Tibial artery (tissue), 4 donors: ENCODE measurements around the gene KDM6B.

Experiments
- DNase-seq, 2 donors: peaks; one replicate each; pipeline ENCODE4 v3.0.0-alpha.2; 2019
- H3K27ac ChIP-seq, 2 donors: fragments of 200-600 bp; sonication (generic) in 1 of 2; 1 replicate in 1 of 2; 2 replicates in 1 of 2; pipeline ENCODE4 v1.5.1; 2018 to 2019; ENCODE audit warnings: mild to moderate bottlenecking in 1 of 2
- H3K27me3 ChIP-seq, 2 donors: fragments of 200-600 bp; sonication (generic) in 1 of 2; one replicate each; pipeline versions ENCODE4 v1.5.1 to v1.6.0; 2016 to 2019
- H3K36me3 ChIP-seq, 3 donors: fragments of 200-600 bp; sonication (generic) in 2 of 3; one replicate each; pipeline ENCODE4 v1.5.1; 2016 to 2019; ENCODE audit warnings: mild to moderate bottlenecking in 2 of 3
- H3K4me1 ChIP-seq, 4 donors: fragments of 200-600 bp; sonication (generic) in 2 of 4; 1 replicate in 3 of 4; 2 replicates in 1 of 4; pipeline ENCODE4 v1.5.1; 2016 to 2019
- H3K4me3 ChIP-seq, 2 donors: fragments of 200-600 bp; sonication (generic) in 1 of 2; 1 replicate in 1 of 2; 2 replicates in 1 of 2; pipeline ENCODE4 v1.5.1; 2018 to 2019; ENCODE audit warnings: mild to moderate bottlenecking in 2 of 2
- H3K9me3 ChIP-seq, 3 donors: fragments of 200-600 bp; sonication (generic) in 1 of 3; one replicate each; pipeline ENCODE4 v1.5.1; 2016 to 2019
- CTCF ChIP-seq, 2 experiments: fragments of 200-600 bp in 1 of 2; fragments of 450-650 bp in 1 of 2; IDR thresholded peaks; one replicate each; pipeline ENCODE4 v1.5.1; 2017 to 2019; ENCODE audit warnings: antibody characterized with exemption in 2 of 2, mild to moderate bottlenecking in 1 of 2, moderate library complexity in 1 of 2
- intact Hi-C: fragments of 100-400 bp; cut with DNase I; formaldehyde crosslinking; loops from one replicate; pipeline ENCODE4 v1.15.0; 2023; ENCODE audit warnings: low total_unique reads

KDM6B gene

GRCh38 chr17:7839876-7840261, 5.9 kb downstream of the KDM6B start:
- no peak overlapping the region for H3K4me3 ChIP-seq
- peak overlapping the region in 1 of 2 donors; percentile 89 for H3K27ac ChIP-seq
- intact Hi-C loops: loop anchor here (10.0 kb wide), 1 partner anchor 315 kb away; the partner anchor contains the start of gene PER1
- peaks cover 4 to 67% (median 46%) of the 10 kb centered on the region in 4 donors for H3K4me1 ChIP-seq
- no peaks in the 10 kb centered on the region for H3K27me3 ChIP-seq
- no peaks in the 10 kb centered on the region for H3K36me3 ChIP-seq
- no peak for DNase-seq
- no peaks in the 10 kb centered on the region for H3K9me3 ChIP-seq
- TF ChIP-seq CTCF (IDR thresholded peaks at IDR 0.05): no peak

GRCh38 chr17:7840441-7840840, 6.4 kb downstream of the KDM6B start:
- Histone ChIP-seq H3K4me1 (peaks cover 4 to 72% (median 51%) of the 10 kb centered on the region in 4 donors), H3K4me3 (no peak overlapping the region), H3K36me3 (peaks cover 0 to under 1% (median 0%) of the 10 kb centered on the region in 3 donors), H3K9me3 (no peaks in the 10 kb centered on the region), H3K27me3 (no peaks in the 10 kb centered on the region), H3K27ac (peak overlapping the region; percentile 89 to 95)
- TF ChIP-seq CTCF (IDR thresholded peaks at IDR 0.05): no peak
- DNase-seq: no peak
- intact Hi-C loops: loop anchor here (10.0 kb wide), 1 partner anchor 314 kb away; the partner anchor contains the start of gene PER1

GRCh38 chr17:7840875-7841274, 6.9 kb downstream of the KDM6B start:
- peaks cover 4 to 75% (median 55%) of the 10 kb centered on the region in 4 donors for H3K4me1 ChIP-seq
- DNase-seq: peak in 1 of 2 donors; percentile 5
- H3K4me3 ChIP-seq: peak overlapping the region in 1 of 2 donors; percentile 64
- H3K9me3 ChIP-seq: no peaks in the 10 kb centered on the region
- H3K36me3 ChIP-seq: peaks cover 3 to 4% (median 4%) of the 10 kb centered on the region in 3 donors
- H3K27me3 ChIP-seq: no peaks in the 10 kb centered on the region
- peak overlapping the region; percentile 89 to 95 for H3K27ac ChIP-seq
- TF ChIP-seq CTCF (IDR thresholded peaks at IDR 0.05): no peak
- intact Hi-C loops: loop anchor here (10.0 kb wide), 1 partner anchor 314 kb away; the partner anchor contains the start of gene PER1

GRCh38 chr17:7841396-7841914, 7.4 kb downstream of the KDM6B start:
- H3K27me3 ChIP-seq: no peaks in the 10 kb centered on the region
- H3K27ac ChIP-seq: peak overlapping the region; percentile 89 to 95
- DNase-seq: peak; percentile 92 to 97
- H3K4me3 ChIP-seq: peak overlapping the region; percentile 64 to 84
- H3K36me3 ChIP-seq: peaks cover 9 to 10% (median 9%) of the 10 kb centered on the region in 3 donors
- H3K9me3 ChIP-seq: no peaks in the 10 kb centered on the region
- H3K4me1 ChIP-seq: peaks cover 4 to 75% (median 52%) of the 10 kb centered on the region in 4 donors
- intact Hi-C loops: loop anchor here (10.0 kb wide), 1 partner anchor 313 kb away; the partner anchor contains the start of gene PER1
- TF ChIP-seq CTCF (IDR thresholded peaks at IDR 0.05): no peak

- intact Hi-C loops: loop anchor here (10.0 kb wide), 1 partner anchor 313 kb away; the partner anchor contains the start of gene PER1
- H3K27me3 ChIP-seq: no peaks in the 10 kb centered on the region
- H3K27ac ChIP-seq: peak overlapping the region; percentile 89 to 95
- peaks cover 4 to 70% (median 47%) of the 10 kb centered on the region in 4 donors for H3K4me1 ChIP-seq
- peak overlapping the region; percentile 64 to 84 for H3K4me3 ChIP-seq
- no peaks in the 10 kb centered on the region for H3K9me3 ChIP-seq
- TF ChIP-seq CTCF (IDR thresholded peaks at IDR 0.05): no peak
- peak; percentile 86 to 96 for DNase-seq
- H3K36me3 ChIP-seq: peaks cover 13 to 15% (median 14%) of the 10 kb centered on the region in 3 donors
Measured at GRCh38 chr17:7841915-7842379, 7.9 kb downstream of the KDM6B start.
